C4-2B (cell line): ENCODE data around the gene PATJ.

Experiments used
- ZFX ChIP-seq: fragments of 450-650 bp; IDR thresholded peaks from 2 replicates; pipeline ENCODE4 v1.6.1; 2017
- TF ChIP-seq, protein P1 (sequence below): fragments of 450-650 bp; conservative IDR thresholded peaks from 2 replicates; pipeline ENCODE4 v1.5.1; 2017; ENCODE audit warnings: mild to moderate bottlenecking

DNA sequence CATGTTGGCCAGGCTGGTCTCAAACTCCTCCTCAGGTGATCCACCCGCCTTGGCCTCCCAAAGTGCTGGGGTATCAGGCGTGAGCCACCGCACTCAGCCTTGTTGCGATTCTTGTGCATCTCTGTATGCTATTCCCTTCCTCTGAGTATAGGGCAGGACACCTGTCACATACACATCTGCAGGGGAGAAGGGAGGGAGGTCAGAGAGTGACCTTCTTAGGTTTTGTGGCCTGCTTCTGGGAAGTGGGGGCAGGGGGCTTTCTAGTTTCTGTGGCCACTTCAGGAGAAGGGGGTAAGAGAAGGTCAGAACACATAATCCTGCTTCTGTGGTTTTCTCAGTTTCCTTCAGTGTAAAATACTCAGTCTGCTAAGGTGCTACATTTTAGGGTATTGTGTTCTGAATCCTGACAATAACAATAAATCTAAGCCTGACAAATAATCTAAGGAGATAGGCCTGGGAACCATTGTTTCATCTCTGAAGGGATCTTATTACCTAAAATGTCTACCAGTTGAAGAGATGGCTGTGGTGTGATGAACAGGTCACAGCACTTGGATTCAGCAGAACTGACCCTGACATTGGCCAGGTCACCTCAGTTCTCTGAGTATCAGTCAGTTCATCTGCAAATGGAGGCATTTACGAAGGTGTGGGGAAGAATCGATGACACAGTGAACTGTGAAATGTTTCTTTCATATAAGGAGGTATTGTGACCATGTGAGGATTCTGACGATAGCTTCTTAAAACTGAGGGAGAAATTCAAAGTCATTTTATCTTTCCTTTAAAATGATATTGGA lies 239.8 kb downstream of the PATJ start:
- TF ChIP-seq, protein P1, sequence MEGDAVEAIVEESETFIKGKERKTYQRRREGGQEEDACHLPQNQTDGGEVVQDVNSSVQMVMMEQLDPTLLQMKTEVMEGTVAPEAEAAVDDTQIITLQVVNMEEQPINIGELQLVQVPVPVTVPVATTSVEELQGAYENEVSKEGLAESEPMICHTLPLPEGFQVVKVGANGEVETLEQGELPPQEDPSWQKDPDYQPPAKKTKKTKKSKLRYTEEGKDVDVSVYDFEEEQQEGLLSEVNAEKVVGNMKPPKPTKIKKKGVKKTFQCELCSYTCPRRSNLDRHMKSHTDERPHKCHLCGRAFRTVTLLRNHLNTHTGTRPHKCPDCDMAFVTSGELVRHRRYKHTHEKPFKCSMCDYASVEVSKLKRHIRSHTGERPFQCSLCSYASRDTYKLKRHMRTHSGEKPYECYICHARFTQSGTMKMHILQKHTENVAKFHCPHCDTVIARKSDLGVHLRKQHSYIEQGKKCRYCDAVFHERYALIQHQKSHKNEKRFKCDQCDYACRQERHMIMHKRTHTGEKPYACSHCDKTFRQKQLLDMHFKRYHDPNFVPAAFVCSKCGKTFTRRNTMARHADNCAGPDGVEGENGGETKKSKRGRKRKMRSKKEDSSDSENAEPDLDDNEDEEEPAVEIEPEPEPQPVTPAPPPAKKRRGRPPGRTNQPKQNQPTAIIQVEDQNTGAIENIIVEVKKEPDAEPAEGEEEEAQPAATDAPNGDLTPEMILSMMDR, result no peak
- no peak for TF ChIP-seq ZFX
